Osteocyte (in vitro differentiated cells): Measurements from ENCODE around the gene SLC35G3. TPM values are rescaled to one million over a fixed set of nuclear protein-coding genes. Genes with fewer than 3 reads are reported as not detected.
"Not testable (repeated sequence)": the region's sequence is repeated elsewhere in the genome, so short reads cannot be mapped to it uniquely, and the experiment has no call there.

ENCODE experiments used
- DNase-seq: peaks from one replicate; pipeline ENCODE4 v3.0.0; 2021; ENCODE audit warnings: mixed read lengths; ENCODE audit not compliant: unreplicated experiment; ENCODE audit errors: extremely low spot score
- H3K27ac Mint-ChIP-seq: one replicate; pipeline ENCODE4 v1.8.0; 2021; ENCODE audit warnings: mild to moderate bottlenecking, mixed read lengths; ENCODE audit not compliant: unreplicated experiment
- H3K27me3 Mint-ChIP-seq: one replicate; pipeline ENCODE4 v1.8.0; 2021; ENCODE audit warnings: mixed read lengths; ENCODE audit not compliant: unreplicated experiment
- H3K36me3 Mint-ChIP-seq: one replicate; pipeline ENCODE4 v1.8.0; 2021; ENCODE audit warnings: mixed read lengths; ENCODE audit not compliant: unreplicated experiment
- H3K4me1 Mint-ChIP-seq: one replicate; pipeline ENCODE4 v1.8.0; 2021; ENCODE audit warnings: mixed read lengths; ENCODE audit not compliant: unreplicated experiment
- H3K4me3 Mint-ChIP-seq: one replicate; pipeline ENCODE4 v1.8.0; 2021; ENCODE audit warnings: mild to moderate bottlenecking, moderate library complexity, mixed read lengths; ENCODE audit not compliant: unreplicated experiment
- H3K9me3 Mint-ChIP-seq: one replicate; pipeline ENCODE4 v1.8.0; 2021; ENCODE audit warnings: mixed read lengths; ENCODE audit not compliant: unreplicated experiment
- CTCF ChIP-seq: fragments of 200-600 bp; sonication (generic); IDR thresholded peaks from 2 replicates; pipeline ENCODE4 v1.5.0; 2021; ENCODE audit warnings: antibody characterized with exemption, mild to moderate bottlenecking, moderate library complexity
- total RNA-seq: library from RNA; stranded (reverse); gene quantifications from 2 replicates; pipeline ENCODE4 v1.2.1, GENCODE V29; 2021

Gene SLC35G3
- total RNA-seq, 1 donor from 2014 or later: not detected

GRCh38 chr17:35235289-35235688, 41.1 kb upstream of the SLC35G3 start:
- H3K36me3 Mint-ChIP-seq: no peaks in the 10 kb centered on the region
- peaks cover 4% of the 10 kb centered on the region for H3K4me1 Mint-ChIP-seq
- peaks cover 3% of the 10 kb centered on the region for H3K9me3 Mint-ChIP-seq
- DNase-seq: no peak
- H3K4me3 Mint-ChIP-seq: no peak overlapping the region
- H3K27ac Mint-ChIP-seq: no peak overlapping the region
- H3K27me3 Mint-ChIP-seq: peaks cover 27% of the 10 kb centered on the region
- TF ChIP-seq CTCF: no peak

GRCh38 chr17:35234315-35234714, 40.1 kb upstream of the SLC35G3 start:
- H3K27me3 Mint-ChIP-seq: peaks cover 32% of the 10 kb centered on the region
- H3K9me3 Mint-ChIP-seq, H3K4me3 Mint-ChIP-seq, DNase-seq, H3K27ac Mint-ChIP-seq, H3K4me1 Mint-ChIP-seq, H3K36me3 Mint-ChIP-seq: not testable (repeated sequence)

GRCh38 chr17:35229638-35230037, 35.4 kb upstream of the SLC35G3 start:
- H3K9me3 Mint-ChIP-seq: no peaks in the 10 kb centered on the region
- H3K27me3 Mint-ChIP-seq: peaks cover 29% of the 10 kb centered on the region
- no peak overlapping the region for H3K4me3 Mint-ChIP-seq
- no peak overlapping the region for H3K27ac Mint-ChIP-seq
- no peak for DNase-seq
- H3K4me1 Mint-ChIP-seq: no peaks in the 10 kb centered on the region
- no peaks in the 10 kb centered on the region for H3K36me3 Mint-ChIP-seq
- no peak for TF ChIP-seq CTCF

GRCh38 chr17:35227546-35227945, 33.4 kb upstream of the SLC35G3 start:
- no peak overlapping the region for H3K4me3 Mint-ChIP-seq
- no peaks in the 10 kb centered on the region for H3K4me1 Mint-ChIP-seq
- DNase-seq: no peak
- no peaks in the 10 kb centered on the region for H3K36me3 Mint-ChIP-seq
- TF ChIP-seq CTCF: no peak
- H3K9me3 Mint-ChIP-seq: no peaks in the 10 kb centered on the region
- peaks cover 29% of the 10 kb centered on the region for H3K27me3 Mint-ChIP-seq
- no peak overlapping the region for H3K27ac Mint-ChIP-seq

GRCh38 chr17:35224436-35224835, 30.2 kb upstream of the SLC35G3 start:
- Mint-ChIP-seq H3K36me3 (no peaks in the 10 kb centered on the region), H3K4me3 (no peak overlapping the region), H3K4me1 (no peaks in the 10 kb centered on the region), H3K27ac (no peak overlapping the region), H3K27me3 (peaks cover 14% of the 10 kb centered on the region), H3K9me3 (no peaks in the 10 kb centered on the region)
- TF ChIP-seq CTCF: no peak
- DNase-seq: no peak

GRCh38 chr17:35222452-35222851, 28.3 kb upstream of the SLC35G3 start:
- no peaks in the 10 kb centered on the region for H3K36me3 Mint-ChIP-seq
- no peak for DNase-seq
- no peak for TF ChIP-seq CTCF
- H3K27me3 Mint-ChIP-seq: peaks cover 11% of the 10 kb centered on the region
- H3K9me3 Mint-ChIP-seq: no peaks in the 10 kb centered on the region
- H3K4me3 Mint-ChIP-seq: no peak overlapping the region
- H3K4me1 Mint-ChIP-seq: no peaks in the 10 kb centered on the region
- no peak overlapping the region for H3K27ac Mint-ChIP-seq
